NCI-H460 (cell line): ENCODE measurements around the gene CHCHD6. TPM values are rescaled to one million over a fixed set of nuclear protein-coding genes. Genes with fewer than 3 reads are reported as not detected.

Experiments
- DNase-seq: peaks from one replicate; pipeline ENCODE4 v3.0.0-alpha.2; 2016; ENCODE audit warnings: low read depth; ENCODE audit errors: extremely low read depth
- total RNA-seq: library from RNA; depleted of rRNA; stranded (reverse); fragments of >200 nt; shearing (Covaris generic); gene quantifications from 2 replicates; pipeline ENCODE4 v1.2.3, GENCODE V29; 2014

The CHCHD6 gene
- total RNA-seq, 1 experiment from 2014 or later, result 24.2 TPM

- no peak for DNase-seq
Observed at GRCh38 chr3:126934031-126934531, 230.0 kb downstream of the CHCHD6 start.

- no peak for DNase-seq
Observed at GRCh38 chr3:126934991-126935390, 231.0 kb downstream of the CHCHD6 start.

- DNase-seq, result no peak
Observed at GRCh38 chr3:126935756-126936509, 231.9 kb downstream of the CHCHD6 start.

GRCh38 chr3:126936853-126937425, 232.9 kb downstream of the CHCHD6 start:
- DNase-seq, result no peak

- DNase-seq, result no peak
Observed at GRCh38 chr3:126937533-126937932, 233.5 kb downstream of the CHCHD6 start.

GRCh38 chr3:126937973-126938372, 233.9 kb downstream of the CHCHD6 start:
- DNase-seq, result no peak

GRCh38 chr3:126938520-126939337, 234.7 kb downstream of the CHCHD6 start:
- DNase-seq, result no peak

- no peak for DNase-seq
Observed at GRCh38 chr3:126939338-126939718, 235.3 kb downstream of the CHCHD6 start.

- no peak for DNase-seq
Observed at GRCh38 chr3:126939733-126940132, 235.7 kb downstream of the CHCHD6 start.

GRCh38 chr3:126941721-126942270, 237.8 kb downstream of the CHCHD6 start:
- DNase-seq, result no peak

GRCh38 chr3:126944089-126944965, 240.3 kb downstream of the CHCHD6 start:
- no peak for DNase-seq

GRCh38 chr3:126945171-126945721, 241.2 kb downstream of the CHCHD6 start:
- no peak for DNase-seq

GRCh38 chr3:126945891-126946290, 241.9 kb downstream of the CHCHD6 start:
- DNase-seq, result no peak

GRCh38 chr3:126946405-126946804, 242.4 kb downstream of the CHCHD6 start:
- DNase-seq, result no peak

- DNase-seq, result no peak
Observed at GRCh38 chr3:126947429-126947828, 243.4 kb downstream of the CHCHD6 start.

GRCh38 chr3:126948980-126949535, 245.0 kb downstream of the CHCHD6 start:
- no peak for DNase-seq

GRCh38 chr3:126951561-126951960, 247.5 kb downstream of the CHCHD6 start:
- DNase-seq, result no peak

GRCh38 chr3:126952261-126952982, 248.4 kb downstream of the CHCHD6 start:
- no peak for DNase-seq
